ENCODE results near the gene WDR3. TPM values are rescaled to one million over a fixed set of nuclear protein-coding genes. Genes with fewer than 3 reads are reported as not detected.

Gene WDR3
- total RNA-seq, 2 donors from 2014 or later = 32.2 to 44.4 TPM

- ATAC-seq = no peak
- no peak overlapping the region for H3K27ac Mint-ChIP-seq
- DNase-seq (ENCODE audit: low spot score in 2 of 2) = no peak
- H3K9me3 Mint-ChIP-seq = peaks cover 5 to 12% of the 10 kb centered on the region in 2 donors
- peaks cover 0 to 5% of the 10 kb centered on the region in 2 donors for H3K36me3 Mint-ChIP-seq
Measured at GRCh38 chr1:118004312-118004711, 74.8 kb downstream of the WDR3 start.

GRCh38 chr1:118007391-118007790 lies 77.9 kb downstream of the WDR3 start:
- Mint-ChIP-seq H3K27ac (no peak overlapping the region), H3K9me3 (peaks cover 3 to 5% of the 10 kb centered on the region in 2 donors), H3K36me3 (no peaks in the 10 kb centered on the region)
- no peak for ATAC-seq
- DNase-seq (ENCODE audit: low spot score in 2 of 2) = no peak

DNA sequence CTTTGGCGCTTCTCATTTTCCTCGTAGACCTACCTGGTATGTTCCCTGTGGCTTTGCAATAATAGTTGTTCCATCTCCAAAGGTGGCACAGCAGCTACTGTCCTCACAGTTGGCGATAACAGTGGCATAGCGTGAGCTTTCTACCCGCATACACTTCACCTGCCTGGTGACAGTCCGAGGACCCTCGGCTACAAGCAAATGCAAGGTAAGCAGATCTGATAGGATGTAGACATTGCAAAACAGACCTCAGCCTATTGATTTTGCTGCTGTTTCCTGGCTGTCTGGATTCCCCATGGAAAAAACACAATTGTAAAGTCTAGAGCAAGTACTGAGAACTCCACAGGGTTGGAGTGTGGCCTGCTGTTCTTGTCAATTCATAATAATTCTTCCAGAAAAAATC lies 78.5 kb downstream of the WDR3 start:
- H3K36me3 Mint-ChIP-seq = no peaks in the 10 kb centered on the region
- ATAC-seq (no peak), DNase-seq (ENCODE audit: low spot score in 2 of 2) (no peak)
- no peak overlapping the region for H3K27ac Mint-ChIP-seq
- H3K9me3 Mint-ChIP-seq = peaks cover 0 to 5% of the 10 kb centered on the region in 2 donors

GRCh38 chr1:118012515-118013124 lies 83.1 kb downstream of the WDR3 start:
- no peaks in the 10 kb centered on the region for H3K9me3 Mint-ChIP-seq
- no peak for ATAC-seq
- H3K36me3 Mint-ChIP-seq = no peaks in the 10 kb centered on the region
- DNase-seq (ENCODE audit: low spot score in 2 of 2) = no peak
- no peak overlapping the region for H3K27ac Mint-ChIP-seq

DNA sequence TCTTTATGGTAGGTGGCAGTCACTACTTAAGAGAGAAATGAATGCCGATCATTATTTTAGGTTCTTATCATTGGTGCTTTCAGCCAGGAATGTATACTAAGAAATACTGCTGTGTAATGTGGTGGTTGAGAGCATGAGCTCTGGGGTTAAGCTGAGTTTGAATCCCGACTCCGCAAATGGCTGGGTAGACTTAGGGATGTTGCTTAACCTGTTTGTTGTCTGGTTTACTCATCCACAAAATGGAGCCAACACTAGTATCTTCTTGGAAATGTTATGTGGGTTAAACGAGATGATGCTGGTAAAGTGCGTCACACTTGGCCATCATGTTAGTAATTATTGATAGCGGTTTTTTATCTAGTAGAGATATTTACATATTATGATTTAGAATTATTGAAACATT lies 83.8 kb downstream of the WDR3 start:
- DNase-seq (ENCODE audit: low spot score in 2 of 2) (no peak), ATAC-seq (no peak)
- H3K36me3 Mint-ChIP-seq = no peaks in the 10 kb centered on the region
- no peaks in the 10 kb centered on the region for H3K9me3 Mint-ChIP-seq
- no peak overlapping the region for H3K27ac Mint-ChIP-seq

- DNase-seq (ENCODE audit: low spot score in 2 of 2) (no peak), ATAC-seq (no peak)
- no peak overlapping the region for H3K27ac Mint-ChIP-seq
- no peaks in the 10 kb centered on the region for H3K9me3 Mint-ChIP-seq
- no peaks in the 10 kb centered on the region for H3K36me3 Mint-ChIP-seq
Measured at GRCh38 chr1:118013938-118014337, 84.4 kb downstream of the WDR3 start.

Other genes with a start within 250 kb of the WDR3 start
- gene GDAP2, start 118 bp upstream of the WDR3 start, total RNA-seq = 10 to 100 TPM; 20.4 to 26.7 TPM

Measured in activated naive CD4-positive, alpha-beta T cell treated with anti-CD3 and anti-CD28 coated beads, Interleukin-2, amount 50 U/mL, for 72 hours (primary cell).